SK-N-SH treated with all-trans-retinoic acid at 6 μM for 48 hours (cell line): ENCODE results near the gene PHF19.

Source experiments
- GLIS3 ChIP-seq: fragments of 250-450 bp; sonication (Bioruptor Pico); IDR thresholded peaks from 2 replicates; pipeline ENCODE4 v1.5.0; 2020; ENCODE audit warnings: mild to moderate bottlenecking, moderate library complexity
- RARB ChIP-seq: fragments of 250-450 bp; sonication (Bioruptor Pico); IDR thresholded peaks from 2 replicates; pipeline ENCODE4 v1.8.0; 2021; ENCODE audit warnings: mild to moderate bottlenecking, moderate library complexity
- SNAI2 ChIP-seq: fragments of 250-450 bp; sonication (Bioruptor Pico); IDR thresholded peaks from 2 replicates; pipeline ENCODE4 v1.5.0; 2020; ENCODE audit warnings: mild to moderate bottlenecking, moderate library complexity
- ZFP3 ChIP-seq: fragments of 250-450 bp; sonication (Bioruptor Pico); IDR thresholded peaks from 2 replicates; pipeline ENCODE4 v1.5.0; 2020; ENCODE audit warnings: mild to moderate bottlenecking, moderate library complexity
- ZFP30 ChIP-seq: fragments of 450-650 bp; formaldehyde crosslinking; IDR thresholded peaks from 2 replicates; pipeline ENCODE4 v1.5.0; 2022; ENCODE audit warnings: mild to moderate bottlenecking, moderate library complexity
- TF ChIP-seq, protein P1 (sequence below): fragments of 250-450 bp; sonication (Bioruptor Pico); IDR thresholded peaks from 2 replicates; pipeline ENCODE4 v1.5.1; 2020; ENCODE audit warnings: low read depth, mild to moderate bottlenecking, moderate library complexity
- TF ChIP-seq, protein P2 (sequence below): fragments of 250-450 bp; sonication (Bioruptor Pico); IDR thresholded peaks from 2 replicates; pipeline ENCODE4 v1.5.0; 2020; ENCODE audit warnings: mild to moderate bottlenecking, moderate library complexity
- TF ChIP-seq, protein P3 (sequence below): fragments of 250-450 bp; sonication (Bioruptor Pico); IDR thresholded peaks from 2 replicates; pipeline ENCODE4 v1.8.0; 2020; ENCODE audit warnings: mild to moderate bottlenecking, moderate library complexity, borderline replicate concordance

DNA sequence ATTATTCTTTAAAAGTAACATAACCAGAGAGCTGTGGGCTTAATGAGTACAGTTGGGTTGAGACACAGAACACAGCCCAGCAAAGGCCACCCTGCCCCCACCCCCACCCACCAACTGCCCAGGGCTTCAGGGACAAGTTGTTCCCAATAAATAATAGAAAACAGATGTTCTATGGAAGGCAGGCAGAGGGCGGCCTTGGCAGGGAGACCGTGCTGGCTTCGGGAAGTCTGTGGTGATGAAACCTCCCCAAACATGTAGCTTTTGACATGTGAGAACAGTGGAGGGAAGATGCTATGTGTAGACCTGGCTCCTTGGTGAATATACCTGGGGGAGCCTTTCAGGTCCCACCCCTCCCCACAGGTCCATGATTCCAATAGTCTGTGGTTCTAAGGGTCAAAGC lies 39.6 kb upstream of the PHF19 start:
- TF ChIP-seq, protein P1, sequence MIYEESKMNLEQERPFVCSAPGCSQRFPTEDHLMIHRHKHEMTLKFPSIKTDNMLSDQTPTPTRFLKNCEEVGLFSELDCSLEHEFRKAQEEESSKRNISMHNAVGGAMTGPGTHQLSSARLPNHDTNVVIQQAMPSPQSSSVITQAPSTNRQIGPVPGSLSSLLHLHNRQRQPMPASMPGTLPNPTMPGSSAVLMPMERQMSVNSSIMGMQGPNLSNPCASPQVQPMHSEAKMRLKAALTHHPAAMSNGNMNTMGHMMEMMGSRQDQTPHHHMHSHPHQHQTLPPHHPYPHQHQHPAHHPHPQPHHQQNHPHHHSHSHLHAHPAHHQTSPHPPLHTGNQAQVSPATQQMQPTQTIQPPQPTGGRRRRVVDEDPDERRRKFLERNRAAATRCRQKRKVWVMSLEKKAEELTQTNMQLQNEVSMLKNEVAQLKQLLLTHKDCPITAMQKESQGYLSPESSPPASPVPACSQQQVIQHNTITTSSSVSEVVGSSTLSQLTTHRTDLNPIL, result no peak
- TF ChIP-seq, protein P2, sequence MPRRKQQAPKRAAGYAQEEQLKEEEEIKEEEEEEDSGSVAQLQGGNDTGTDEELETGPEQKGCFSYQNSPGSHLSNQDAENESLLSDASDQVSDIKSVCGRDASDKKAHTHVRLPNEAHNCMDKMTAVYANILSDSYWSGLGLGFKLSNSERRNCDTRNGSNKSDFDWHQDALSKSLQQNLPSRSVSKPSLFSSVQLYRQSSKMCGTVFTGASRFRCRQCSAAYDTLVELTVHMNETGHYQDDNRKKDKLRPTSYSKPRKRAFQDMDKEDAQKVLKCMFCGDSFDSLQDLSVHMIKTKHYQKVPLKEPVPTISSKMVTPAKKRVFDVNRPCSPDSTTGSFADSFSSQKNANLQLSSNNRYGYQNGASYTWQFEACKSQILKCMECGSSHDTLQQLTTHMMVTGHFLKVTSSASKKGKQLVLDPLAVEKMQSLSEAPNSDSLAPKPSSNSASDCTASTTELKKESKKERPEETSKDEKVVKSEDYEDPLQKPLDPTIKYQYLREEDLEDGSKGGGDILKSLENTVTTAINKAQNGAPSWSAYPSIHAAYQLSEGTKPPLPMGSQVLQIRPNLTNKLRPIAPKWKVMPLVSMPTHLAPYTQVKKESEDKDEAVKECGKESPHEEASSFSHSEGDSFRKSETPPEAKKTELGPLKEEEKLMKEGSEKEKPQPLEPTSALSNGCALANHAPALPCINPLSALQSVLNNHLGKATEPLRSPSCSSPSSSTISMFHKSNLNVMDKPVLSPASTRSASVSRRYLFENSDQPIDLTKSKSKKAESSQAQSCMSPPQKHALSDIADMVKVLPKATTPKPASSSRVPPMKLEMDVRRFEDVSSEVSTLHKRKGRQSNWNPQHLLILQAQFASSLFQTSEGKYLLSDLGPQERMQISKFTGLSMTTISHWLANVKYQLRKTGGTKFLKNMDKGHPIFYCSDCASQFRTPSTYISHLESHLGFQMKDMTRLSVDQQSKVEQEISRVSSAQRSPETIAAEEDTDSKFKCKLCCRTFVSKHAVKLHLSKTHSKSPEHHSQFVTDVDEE (CRISPR knock-in tag), result no peak
- TF ChIP-seq SNAI2 (CRISPR knock-in tag) (no peak), ZFP30 (CRISPR knock-in tag) (no peak), ZFP3 (no peak), GLIS3 (CRISPR knock-in tag) (no peak), RARB (CRISPR knock-in tag) (no peak)
- TF ChIP-seq, protein P3, sequence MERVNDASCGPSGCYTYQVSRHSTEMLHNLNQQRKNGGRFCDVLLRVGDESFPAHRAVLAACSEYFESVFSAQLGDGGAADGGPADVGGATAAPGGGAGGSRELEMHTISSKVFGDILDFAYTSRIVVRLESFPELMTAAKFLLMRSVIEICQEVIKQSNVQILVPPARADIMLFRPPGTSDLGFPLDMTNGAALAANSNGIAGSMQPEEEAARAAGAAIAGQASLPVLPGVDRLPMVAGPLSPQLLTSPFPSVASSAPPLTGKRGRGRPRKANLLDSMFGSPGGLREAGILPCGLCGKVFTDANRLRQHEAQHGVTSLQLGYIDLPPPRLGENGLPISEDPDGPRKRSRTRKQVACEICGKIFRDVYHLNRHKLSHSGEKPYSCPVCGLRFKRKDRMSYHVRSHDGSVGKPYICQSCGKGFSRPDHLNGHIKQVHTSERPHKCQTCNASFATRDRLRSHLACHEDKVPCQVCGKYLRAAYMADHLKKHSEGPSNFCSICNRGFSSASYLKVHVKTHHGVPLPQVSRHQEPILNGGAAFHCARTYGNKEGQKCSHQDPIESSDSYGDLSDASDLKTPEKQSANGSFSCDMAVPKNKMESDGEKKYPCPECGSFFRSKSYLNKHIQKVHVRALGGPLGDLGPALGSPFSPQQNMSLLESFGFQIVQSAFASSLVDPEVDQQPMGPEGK (CRISPR knock-in tag), result no peak
